Activated CD4-positive, CD25-positive, alpha-beta regulatory T cell treated with anti-CD3 and anti-CD28 coated beads, Interleukin-2, amount 50 U/mL, for 24 hours (primary cell): ENCODE results near the gene PEX5L.
"Not testable (repeated sequence)": the region's sequence is repeated elsewhere in the genome, so short reads cannot be mapped to it uniquely, and the experiment has no call there.

Experiments used
- ATAC-seq, 2 donors: fragments of 150-1000 bp; cut with Tn5 transposase; one replicate each; pipeline ENCODE4 v1.10.0; 2021; ENCODE audit warnings: mild to moderate bottlenecking in 1 of 2, moderate library complexity in 1 of 2

PEX5L gene

DNA sequence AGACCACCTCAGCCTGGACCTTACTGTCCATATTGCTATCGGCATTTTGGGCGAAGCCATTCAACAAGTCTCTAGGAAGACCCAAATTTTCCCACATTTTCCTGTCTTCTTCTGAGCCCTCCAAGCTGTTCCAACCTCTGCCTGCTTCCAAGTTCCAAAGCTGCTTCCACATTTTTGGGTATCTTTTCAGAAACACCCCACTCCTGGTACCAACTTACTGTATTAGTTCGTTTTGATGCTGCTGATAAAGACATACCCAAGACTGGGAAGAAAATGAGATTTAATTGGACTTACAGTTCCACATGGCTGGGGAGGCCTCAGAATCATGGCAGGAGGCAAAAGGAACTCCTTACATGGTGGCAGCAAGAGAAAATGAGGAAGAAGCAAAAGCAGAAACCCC is 28.4 kb downstream of the PEX5L start:
- not testable (repeated sequence) for ATAC-seq

DNA sequence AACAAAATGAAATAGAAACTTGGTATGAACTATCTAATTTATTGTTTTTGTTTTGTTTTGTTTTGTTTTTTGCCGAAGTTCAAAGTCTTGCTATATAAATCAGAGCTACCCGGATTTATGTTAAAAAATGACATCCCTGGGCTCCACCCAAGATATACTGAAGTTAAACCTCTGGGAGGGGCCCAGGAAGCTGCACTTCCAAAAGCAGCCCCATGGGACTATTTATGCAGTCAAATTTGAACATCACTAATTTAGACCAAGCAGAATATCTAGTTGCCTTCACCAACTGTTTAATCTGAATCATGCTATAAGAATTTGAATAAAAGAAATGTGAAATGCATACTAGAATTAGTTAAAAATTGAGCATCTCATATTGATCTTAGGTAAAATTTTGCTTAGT is 32.2 kb downstream of the PEX5L start:
- ATAC-seq: no peak

DNA sequence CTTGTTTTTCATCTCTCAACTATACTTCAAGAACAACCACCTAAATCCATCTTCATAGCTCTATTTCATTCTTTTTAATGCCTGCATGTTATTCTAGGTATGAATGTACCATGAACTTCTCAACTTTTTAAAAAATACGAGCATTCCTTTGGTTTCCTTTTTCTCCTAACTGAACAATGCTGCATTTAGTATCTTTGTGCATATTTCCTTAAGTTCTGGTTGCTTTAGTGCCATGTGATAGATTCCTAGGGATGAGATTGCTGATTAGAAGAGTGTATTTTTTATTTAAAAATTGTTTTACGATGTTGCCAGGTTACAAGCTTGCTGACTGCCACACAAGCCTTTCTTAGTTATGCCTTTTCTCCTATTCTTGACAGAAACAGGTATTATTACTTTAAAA is 34.7 kb downstream of the PEX5L start:
- no peak for ATAC-seq

DNA sequence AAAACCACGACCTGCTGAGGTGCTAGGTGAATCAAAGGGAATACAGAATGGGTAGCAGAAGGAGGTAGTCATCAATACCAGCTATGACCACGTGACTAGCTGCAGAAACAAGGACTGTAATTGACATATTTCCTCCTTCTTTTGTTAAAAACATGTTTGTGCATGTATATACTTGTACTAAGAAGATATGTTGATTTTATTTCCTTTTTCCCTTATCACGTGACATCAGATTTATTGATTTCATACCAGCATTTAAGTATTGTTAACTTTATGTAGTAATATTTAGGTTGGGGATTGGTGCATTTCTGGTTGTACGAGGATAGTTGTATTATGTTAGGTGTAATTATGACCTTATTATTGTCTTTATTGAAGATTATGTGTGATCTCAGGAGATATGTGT is 36.2 kb downstream of the PEX5L start:
- no peak for ATAC-seq

DNA sequence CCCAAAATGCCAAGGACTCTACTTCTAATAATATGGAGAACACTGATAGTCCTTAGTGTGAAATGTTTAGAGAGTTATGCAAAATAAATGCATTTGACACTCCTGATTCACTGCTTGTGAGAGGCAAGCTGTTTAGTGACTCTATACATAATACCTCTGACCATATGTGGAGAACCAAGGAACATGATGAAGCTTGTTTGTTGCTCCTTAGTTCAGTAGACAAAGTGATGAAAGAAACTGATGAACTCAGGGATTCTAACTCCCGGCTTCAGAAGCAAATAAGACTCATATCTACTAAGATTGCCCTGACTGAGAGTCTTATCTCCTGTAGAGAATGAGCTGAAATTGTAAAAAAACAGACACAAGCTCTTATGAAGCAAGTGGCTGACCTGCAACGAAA is 41.3 kb downstream of the PEX5L start:
- no peak for ATAC-seq

DNA sequence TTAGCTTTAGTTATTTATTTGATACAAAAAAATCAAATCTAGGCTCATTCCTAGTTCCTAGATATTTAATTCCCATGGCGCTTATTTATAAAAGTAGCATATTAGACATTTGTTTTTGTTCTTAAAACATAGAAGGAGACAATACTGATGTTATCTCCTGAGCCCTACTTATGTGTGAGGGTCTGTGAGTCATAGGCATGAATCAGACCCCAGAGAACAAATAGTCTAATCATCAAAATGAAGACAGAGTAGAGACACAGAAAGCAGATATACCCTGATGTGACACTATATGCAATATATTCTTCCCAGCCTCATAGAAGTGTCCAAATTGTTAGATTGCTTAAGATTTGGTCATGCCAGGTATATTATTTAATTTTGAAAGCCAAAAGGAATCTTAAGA is 44.9 kb downstream of the PEX5L start:
- no peak for ATAC-seq

DNA sequence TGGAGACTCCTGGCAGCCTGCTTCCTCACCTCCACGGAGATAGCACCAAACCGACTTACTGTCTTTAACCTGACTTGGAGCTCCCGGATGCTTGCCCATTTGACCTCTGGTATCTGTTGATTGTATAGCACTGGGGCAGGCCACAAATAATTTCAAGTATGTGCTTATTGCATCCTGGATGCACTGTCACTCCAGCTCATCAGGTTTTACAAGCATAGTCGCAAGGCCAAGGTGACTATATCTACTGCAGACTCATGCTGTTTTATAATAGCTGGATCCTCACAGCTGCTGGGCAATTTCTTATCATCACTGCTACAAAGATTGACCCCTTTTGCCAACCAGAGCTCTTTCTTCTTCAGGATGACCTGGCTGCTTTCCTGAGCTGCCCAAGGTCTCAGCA is 45.6 kb downstream of the PEX5L start:
- ATAC-seq: no peak

DNA sequence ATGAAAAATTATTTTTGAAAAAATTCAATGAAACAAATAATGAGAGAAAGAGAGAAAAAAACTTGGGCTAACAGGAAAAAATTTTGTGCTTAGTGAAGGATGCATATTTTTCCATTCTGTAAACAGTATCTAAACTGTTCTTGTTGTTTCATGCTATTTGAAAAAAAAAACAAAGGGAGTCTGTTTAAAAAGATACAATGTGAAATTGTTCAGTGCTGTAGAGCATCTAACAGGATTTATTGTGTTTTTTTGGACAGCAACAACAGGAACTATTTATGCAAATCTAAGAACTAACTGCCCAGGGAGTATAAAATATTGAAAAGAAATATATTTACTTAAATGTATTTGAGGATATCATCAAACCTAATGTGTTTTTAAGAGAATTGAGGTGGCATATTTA is 55.1 kb downstream of the PEX5L start:
- no peak for ATAC-seq

DNA sequence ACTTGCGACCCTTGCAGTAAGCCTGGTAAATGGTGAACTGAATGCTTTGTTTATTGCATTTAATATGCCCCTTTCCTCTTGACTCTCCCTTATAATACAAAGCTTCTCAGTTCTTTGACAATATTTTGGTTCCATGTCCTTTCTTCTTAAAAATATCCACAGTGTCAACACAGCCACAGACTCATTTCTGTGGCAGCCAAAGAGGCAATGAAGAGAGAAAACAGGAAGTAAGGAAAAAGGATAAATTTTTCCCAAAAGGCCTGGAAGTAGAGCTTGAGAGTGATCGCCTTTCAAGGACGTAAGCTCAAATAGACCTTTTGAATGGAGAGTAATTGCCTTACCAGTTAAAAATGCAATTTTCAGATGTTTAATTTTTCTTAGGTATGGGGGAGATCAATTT is 59.4 kb downstream of the PEX5L start:
- ATAC-seq: no peak

DNA sequence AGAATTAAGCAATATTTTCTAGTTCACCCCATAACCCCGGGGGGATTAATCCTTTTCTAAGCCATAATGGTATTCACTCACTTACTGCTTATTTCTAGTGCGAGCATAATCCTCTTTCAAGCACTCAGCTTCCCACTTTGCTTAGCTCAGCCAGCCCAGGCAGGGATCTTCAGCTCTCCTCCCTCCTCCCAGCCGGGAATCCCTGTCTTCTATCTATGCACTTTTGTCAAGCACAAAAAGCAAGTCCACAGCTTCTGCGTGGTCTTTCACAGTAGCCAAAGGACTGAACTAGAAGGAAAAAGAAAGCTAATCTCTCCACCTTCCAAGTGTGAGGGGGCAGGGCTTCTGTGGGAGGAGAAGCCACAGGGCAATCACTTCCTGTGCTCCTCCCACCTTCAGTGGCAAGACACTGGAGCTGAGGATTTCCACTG is 62.8 kb downstream of the PEX5L start:
- ATAC-seq: no peak

DNA sequence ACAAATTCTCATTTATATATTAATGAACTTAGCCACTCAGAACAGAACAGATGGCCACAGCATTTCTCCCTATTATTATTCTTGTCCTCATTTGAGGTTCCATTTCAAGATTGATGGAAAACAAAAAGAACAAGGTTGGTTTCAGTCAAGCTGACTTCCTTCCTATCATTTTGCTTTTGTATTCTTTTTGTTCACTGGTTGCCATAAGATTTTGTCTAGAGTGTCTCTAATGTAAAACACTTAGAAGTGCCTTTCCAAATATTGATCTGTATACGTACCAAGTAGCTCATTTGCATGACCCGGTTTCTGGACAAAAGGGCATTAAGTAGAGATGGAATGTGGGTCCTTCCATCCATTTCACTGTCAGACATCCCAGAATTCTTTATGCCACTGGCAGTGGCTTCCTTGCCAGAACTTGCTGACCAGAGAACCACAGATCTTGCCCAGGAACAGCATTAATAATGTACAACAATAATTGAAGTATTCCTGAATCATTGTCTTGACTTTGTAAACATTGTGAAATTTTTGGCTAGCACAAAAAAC is 63.8 kb downstream of the PEX5L start:
- ATAC-seq: no peak

DNA sequence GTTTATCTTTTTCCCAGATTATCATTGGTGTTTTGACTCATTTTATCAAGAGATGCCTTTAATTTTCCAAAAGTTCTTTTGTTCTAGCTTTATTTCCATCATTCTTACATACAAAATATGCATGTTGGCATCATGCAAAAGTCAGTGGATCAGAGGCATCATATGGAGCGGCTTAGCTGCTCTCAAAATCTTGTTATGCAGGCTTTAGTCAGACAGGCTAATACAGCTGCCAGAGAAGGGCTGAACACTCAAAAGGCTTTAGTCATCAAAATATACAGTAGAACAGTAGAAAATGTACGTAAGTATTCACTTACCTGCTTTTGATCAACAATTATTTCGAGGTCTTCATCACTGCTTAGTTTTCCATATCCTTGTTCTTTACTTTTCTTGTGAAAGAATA is 65.5 kb downstream of the PEX5L start:
- no peak for ATAC-seq

DNA sequence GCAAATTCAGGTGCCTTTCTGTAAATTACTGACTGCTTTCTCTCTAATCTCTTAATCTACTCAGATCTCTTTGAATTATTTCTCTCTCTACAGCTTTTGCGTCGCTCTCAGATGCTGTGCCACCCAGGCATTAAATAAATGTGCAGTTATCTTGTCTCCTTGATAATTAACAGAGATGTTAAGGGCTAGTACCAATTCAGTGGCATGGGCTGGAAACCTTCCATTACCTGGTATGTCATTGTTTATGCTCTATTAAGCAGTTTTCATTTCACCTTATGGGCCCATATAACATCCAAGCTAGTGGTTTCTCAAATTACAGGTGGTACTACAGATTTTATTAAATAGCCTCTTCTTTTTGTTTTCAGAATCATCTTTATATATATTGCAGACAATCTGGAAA is 66.0 kb downstream of the PEX5L start:
- no peak for ATAC-seq

DNA sequence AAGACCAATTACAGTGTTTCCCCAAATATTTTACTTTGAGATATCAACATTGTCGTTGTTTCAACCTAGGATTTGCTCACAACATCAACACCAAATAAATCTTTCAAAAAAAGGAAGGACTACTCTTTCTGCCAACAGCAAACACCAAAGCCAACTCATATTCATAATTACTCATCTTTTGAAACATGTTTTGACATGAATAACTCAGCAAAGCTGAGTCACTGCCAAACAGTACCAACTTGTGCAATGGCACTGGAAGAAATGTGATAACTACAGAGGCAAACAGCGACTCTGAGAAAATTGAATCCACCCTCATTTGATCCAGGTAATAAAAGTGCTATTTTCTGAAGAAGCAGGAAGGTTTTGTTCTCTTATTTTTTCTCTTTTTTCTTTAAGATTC is 67.2 kb downstream of the PEX5L start:
- ATAC-seq: peak in 1 of 2 donors; percentile 60

DNA sequence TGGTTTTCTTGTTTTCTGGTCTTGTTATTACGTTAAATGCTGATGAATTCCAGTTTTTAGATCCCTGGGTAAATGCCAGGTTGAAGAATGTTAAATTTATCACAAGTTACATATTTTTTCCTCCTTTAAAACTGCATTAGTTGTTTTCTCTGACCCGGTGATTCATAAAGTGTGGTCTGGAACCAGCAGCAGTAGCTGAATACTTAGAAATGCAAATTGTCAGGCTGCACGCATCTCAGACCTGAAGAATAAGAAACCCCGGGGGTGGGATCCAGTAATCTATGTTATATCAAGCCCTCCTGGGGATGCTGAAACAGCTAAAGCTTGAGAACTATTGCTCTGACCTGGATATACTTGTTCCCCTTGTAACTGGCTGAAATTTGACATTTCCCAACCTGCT is 69.1 kb downstream of the PEX5L start:
- no peak for ATAC-seq

DNA sequence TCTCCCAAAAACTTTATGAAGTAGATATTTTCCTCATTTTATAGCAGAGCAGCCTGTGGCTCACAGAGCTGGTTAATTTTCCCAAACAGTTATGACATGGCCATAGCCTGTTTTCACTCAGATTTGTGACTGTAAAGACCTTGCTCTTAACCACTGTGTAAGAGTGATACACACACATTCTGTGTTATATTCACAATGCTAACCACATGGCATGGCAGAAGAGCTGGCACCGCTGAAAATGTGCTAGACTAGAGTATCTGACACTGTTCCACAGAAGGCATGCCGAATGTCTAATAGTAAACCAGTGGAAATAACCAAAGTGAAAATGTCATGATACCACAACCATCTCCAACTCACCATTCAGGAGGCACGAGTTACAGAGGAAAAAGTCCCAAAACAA is 71.8 kb downstream of the PEX5L start:
- ATAC-seq: no peak

DNA sequence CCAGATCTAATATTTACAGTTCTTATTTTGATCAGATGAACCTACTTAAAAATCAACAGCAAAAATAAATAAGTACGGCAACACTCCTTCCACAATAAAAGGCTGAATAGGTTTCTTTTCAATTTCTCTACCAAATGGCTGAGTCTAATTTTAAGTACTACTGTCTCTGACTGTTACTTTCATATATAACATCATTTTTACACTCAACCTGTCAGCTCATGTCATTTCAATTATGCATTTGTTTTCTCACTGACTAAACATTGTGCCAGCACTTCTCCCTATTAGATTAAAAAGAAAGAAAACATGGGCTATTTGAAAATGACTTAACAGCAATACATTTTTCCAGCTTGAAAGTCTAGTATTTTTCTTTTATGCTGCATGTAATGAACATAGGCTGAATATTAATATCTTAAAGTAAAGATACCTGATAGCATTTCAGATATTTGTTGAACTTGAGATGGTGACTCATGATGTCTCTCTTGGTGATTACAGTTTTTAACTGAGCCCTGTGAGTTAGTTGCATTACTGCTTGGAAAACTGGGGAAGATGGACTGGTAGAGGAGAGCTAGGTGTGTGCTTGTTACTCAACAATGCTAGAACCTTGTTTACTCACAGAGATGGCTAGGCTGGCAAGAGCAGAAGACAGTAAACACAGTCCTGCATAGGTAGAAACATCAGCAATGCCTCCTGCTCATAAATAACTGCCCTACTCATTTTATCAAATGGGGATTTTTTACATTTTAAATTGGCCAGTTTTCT is 73.9 kb downstream of the PEX5L start:
- no peak for ATAC-seq

DNA sequence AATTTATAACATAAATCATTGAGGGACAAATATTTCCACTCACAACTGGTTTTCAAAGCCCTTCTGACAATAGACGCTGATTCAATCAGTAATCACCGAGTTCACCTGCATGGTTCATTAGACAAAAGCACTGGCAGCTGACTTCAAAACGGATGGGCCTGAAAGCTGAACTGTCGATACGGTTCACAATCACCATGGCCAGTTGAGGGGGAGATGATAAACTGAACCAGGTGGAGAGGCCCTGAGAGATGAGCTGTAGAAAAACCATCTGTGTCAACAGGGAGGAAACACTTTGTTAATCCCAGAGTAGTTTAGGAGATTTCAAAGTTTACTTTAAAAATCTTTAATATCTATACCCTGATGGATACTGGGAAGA is 75.0 kb downstream of the PEX5L start:
- no peak for ATAC-seq

DNA sequence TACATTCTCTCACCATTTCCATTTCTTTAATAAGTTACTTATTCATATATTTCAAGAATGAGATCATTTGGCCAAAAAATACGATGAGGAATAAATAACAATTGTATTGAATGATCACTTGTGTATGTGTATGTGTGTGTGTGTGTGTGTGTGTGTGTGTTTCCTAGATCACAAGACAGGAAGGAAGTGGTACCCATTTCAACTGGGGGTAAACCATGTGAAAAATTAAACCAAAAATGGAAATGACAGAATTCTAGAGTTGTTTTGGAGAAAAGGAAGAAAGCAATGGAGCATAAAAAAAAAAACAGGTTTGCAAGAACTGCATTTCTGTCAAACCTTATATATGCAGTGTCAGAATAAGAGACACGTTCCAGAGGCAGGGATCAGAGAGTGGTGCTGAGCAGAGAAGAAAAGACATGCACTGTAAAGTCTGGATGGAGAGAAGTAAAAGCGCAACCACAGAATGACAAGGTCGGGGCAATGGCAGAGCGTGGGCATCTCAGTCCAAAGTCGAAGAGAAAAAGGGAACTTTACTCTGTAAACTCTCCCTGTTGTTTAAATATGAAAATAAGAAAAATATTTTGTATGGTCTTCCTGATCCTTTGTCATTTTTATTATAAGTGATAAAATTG is 75.5 kb downstream of the PEX5L start:
- ATAC-seq: no peak

DNA sequence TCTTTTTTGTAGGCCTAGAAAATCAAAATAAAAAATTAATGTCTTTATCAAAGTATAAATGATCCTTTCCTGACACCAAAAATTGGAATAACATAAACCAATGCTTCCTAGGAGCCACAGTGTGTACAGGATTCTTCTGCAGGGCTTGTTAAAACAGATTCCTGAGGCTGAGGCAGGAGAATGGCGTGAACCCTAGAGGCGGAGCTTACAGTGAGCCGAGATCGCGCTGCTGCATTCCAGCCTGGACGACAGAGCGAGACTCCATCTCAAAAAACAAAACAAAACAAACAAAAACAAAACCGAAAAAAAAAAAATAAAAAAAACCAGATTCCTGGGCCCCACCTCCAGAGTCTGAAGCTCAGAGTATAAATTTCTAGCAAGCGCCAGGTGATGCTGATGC is 78.0 kb downstream of the PEX5L start:
- ATAC-seq: no peak

DNA sequence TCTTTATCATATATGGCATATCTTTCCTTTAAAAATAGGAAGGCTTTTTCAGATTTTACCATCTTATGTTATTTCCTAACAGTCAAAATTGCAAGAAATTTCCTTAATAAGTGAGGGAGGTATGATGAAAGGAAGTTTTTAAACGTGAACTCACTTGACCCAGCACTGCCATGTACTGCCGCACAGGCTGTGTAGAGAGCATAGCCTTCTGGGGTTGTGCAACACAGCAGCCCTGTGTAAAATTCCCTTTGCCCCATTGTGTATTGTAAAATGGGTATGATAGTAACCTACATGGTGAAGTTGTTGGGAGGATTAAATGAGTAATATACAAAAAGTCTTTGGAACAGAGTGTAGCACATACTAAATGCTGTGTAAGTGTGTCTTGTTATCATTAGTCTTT is 78.6 kb downstream of the PEX5L start:
- no peak for ATAC-seq

DNA sequence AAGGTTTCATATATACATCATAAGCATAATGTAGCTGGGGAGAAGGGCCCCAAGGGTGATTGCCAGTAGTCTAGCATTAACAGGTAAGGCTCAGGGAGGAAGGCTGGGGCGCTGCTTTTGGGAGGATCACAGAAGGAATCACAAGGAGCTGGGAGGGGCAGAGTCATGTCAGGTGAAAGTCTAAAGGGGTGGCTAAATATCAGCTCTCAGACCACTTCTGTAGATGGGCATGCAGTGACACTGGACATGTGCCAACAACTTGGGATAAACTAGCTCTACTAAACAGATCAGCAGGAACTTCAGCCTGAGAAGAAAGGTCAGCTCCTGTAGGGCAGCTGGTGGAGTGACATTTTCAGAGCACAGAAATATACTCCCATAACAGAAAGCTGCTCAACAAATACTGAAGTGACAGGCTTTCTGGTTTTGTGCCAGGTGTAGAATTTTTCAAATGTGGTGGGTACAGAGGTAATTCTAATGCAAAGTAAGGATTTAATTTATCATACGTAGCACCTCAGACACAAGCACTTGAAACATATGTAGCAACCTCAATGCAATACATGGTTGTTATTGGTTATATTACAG is 79.4 kb downstream of the PEX5L start:
- ATAC-seq: no peak

DNA sequence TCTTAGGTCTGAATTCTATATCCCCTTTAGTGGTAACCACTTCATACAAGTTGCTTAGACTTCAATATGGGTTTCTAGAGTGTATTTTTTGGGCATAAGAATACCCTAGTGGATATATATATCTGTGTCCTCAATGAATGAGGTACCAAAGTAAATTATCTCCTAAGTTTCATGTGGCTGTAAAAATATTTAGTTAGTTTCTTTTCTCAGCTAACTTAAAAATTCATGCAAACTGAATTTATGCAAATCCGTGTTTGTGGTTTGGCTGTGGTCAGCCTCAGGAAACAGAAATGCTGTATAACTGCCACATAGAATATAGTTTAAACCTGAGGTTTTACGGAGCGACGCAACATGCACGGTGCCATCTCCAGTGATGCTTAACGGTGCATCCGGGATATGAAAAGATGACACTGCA is 80.3 kb downstream of the PEX5L start:
- ATAC-seq: no peak

DNA sequence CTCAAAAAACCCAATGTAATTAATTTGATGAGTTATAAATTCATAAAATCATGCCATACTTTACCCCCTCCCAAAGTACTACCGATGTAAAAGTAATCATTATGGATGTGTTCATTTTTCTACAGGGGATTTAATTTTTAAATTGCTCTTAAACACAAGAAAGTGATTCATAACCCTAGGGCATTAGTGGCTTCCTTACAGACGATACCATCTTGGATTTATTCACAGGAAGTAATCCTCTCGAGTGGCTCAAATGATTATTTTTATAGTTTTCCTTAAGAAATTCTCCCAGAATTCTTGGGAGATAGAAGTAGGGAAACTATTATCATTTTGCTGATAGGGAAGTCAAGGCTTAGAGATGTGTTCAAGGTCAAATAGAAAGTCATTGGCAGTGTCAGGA is 80.9 kb downstream of the PEX5L start:
- ATAC-seq: no peak
